C4-2B (cell line): ENCODE data around the gene CD48.

ENCODE experiments used
- ZFX ChIP-seq: fragments of 450-650 bp; IDR thresholded peaks from 2 replicates; pipeline ENCODE4 v1.6.1; 2017
- TF ChIP-seq, protein P1 (sequence below): fragments of 450-650 bp; conservative IDR thresholded peaks from 2 replicates; pipeline ENCODE4 v1.5.1; 2017; ENCODE audit warnings: mild to moderate bottlenecking

DNA sequence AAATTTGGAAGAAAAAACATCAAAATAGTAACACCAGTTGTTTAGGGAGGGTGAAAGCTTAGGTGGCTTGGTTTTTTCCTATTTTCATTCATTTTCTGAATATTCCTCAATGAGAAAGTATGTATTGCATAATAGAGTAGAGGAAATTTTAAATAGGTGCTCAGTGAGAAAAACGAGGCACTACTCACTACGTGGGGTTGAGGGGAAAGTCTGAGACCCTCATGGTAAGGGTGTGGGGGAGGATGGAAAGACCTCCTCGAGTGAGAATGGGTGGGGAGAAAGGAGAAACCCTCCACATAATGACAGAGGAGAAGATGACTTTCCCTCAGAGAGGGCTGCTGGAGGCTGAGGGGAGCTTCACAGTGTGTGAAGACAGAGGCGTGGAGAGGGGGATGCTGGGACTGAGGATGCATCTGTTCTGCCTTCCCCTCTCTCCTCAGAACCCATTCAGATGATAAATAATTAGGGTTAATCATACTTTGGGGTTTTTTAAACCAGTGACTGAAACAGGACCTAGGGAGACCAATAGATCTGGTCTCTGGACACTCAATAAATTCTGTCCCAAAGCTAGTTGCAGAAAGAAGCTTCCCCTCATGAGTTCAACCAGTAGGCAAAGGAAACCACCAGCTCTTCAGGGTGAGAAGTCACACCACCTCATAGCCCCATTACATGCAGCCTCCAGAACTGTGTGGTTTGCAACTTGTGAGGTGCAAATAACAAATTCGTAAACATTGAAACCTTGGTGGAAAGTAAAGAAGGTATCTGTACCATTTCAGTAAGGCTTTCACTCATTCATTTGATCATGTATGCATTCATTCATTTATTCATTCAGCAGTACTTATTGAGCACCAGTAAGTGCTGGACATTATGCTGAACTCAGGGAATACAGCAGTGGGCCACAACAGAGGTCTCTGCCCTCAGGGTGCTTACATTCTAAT is 44.6 kb upstream of the CD48 start:
- TF ChIP-seq, protein P1, sequence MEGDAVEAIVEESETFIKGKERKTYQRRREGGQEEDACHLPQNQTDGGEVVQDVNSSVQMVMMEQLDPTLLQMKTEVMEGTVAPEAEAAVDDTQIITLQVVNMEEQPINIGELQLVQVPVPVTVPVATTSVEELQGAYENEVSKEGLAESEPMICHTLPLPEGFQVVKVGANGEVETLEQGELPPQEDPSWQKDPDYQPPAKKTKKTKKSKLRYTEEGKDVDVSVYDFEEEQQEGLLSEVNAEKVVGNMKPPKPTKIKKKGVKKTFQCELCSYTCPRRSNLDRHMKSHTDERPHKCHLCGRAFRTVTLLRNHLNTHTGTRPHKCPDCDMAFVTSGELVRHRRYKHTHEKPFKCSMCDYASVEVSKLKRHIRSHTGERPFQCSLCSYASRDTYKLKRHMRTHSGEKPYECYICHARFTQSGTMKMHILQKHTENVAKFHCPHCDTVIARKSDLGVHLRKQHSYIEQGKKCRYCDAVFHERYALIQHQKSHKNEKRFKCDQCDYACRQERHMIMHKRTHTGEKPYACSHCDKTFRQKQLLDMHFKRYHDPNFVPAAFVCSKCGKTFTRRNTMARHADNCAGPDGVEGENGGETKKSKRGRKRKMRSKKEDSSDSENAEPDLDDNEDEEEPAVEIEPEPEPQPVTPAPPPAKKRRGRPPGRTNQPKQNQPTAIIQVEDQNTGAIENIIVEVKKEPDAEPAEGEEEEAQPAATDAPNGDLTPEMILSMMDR, result no peak
- no peak for TF ChIP-seq ZFX
